MCF 10A (cell line): Measurements from ENCODE around the gene IGFL2. TPM values are rescaled to one million over a fixed set of nuclear protein-coding genes. Genes with fewer than 3 reads are reported as not detected.

Experiments
- BruUV-seq: library from RNA; stranded (reverse); fragments of 400-500 nt; replicated peaks from 2 replicates; lab custom pipeline; 2021; lab: Mats Ljungman, UMichigan
- CTCF ChIA-PET: fragments of 300-600 bp; sonication (Branson Sonifier 250); formaldehyde crosslinking; extraction: SDS; loops from one replicate; lab custom pipeline; 2021; ENCODE audit warnings: antibody characterized with exemption, inconsistent platforms; lab: Yijun Ruan, JAX
- POLR2A ChIA-PET: fragments of 300-600, 350-650 bp; sonication (Branson Sonifier 250); formaldehyde crosslinking; extraction: SDS; loops from one replicate; lab custom pipeline; 2020; ENCODE audit warnings: antibody characterized with exemption, inconsistent platforms; lab: Yijun Ruan, JAX
- DNase-seq: peaks from one replicate; pipeline ENCODE4 v3.0.0-alpha.2; 2018; ENCODE audit not compliant: unreplicated experiment
- H3K27ac Mint-ChIP-seq: one replicate; pipeline ENCODE4 v1.8.0; 2022; ENCODE audit warnings: mild to moderate bottlenecking, low read depth, mixed read lengths; ENCODE audit not compliant: unreplicated experiment
- H3K27me3 Mint-ChIP-seq: one replicate; pipeline ENCODE4 v1.8.0; 2022; ENCODE audit warnings: mixed read lengths; ENCODE audit not compliant: insufficient read depth, unreplicated experiment
- H3K36me3 Mint-ChIP-seq: one replicate; pipeline ENCODE4 v1.8.0; 2022; ENCODE audit warnings: mild to moderate bottlenecking, moderate library complexity, mixed read lengths; ENCODE audit not compliant: insufficient read depth, unreplicated experiment
- H3K4me1 Mint-ChIP-seq: one replicate; pipeline ENCODE4 v1.8.0; 2022; ENCODE audit warnings: mixed read lengths; ENCODE audit not compliant: insufficient read depth, unreplicated experiment
- H3K4me3 Mint-ChIP-seq: one replicate; pipeline ENCODE4 v1.8.0; 2022; ENCODE audit warnings: mild to moderate bottlenecking, moderate library complexity, mixed read lengths; ENCODE audit not compliant: unreplicated experiment
- H3K9me3 Mint-ChIP-seq: one replicate; pipeline ENCODE4 v1.8.0; 2022; ENCODE audit warnings: mixed read lengths; ENCODE audit not compliant: unreplicated experiment
- CTCF ChIP-seq: fragments of 200-600 bp; IDR thresholded peaks from one replicate; pipeline ENCODE4 v1.8.0; 2022; ENCODE audit warnings: antibody characterized with exemption, mild to moderate bottlenecking; ENCODE audit not compliant: unreplicated experiment
- intact Hi-C: fragments of 100-400 bp; cut with micrococcal nuclease; formaldehyde crosslinking; loops from 2 replicates; pipeline ENCODE4 v1.14.1; 2022
- total RNA-seq: library from RNA; stranded (reverse); gene quantifications from 2 replicates; pipeline ENCODE4 v1.2.3, GENCODE V29; 2022

IGFL2 gene
- total RNA-seq, 1 experiment from 2014 or later = 1.3 TPM

GRCh38 chr19:46209051-46209450, 61.0 kb downstream of the IGFL2 start:
- BruUV-seq = no TSS peak
- H3K27ac Mint-ChIP-seq = no peak overlapping the region
- no peaks in the 10 kb centered on the region for H3K27me3 Mint-ChIP-seq
- TF ChIP-seq CTCF = no peak
- intact Hi-C loops = no loop called here
- peaks cover 48% of the 10 kb centered on the region for H3K4me1 Mint-ChIP-seq
- POLR2A ChIA-PET = no interaction called here
- H3K9me3 Mint-ChIP-seq = no peaks in the 10 kb centered on the region
- no peak overlapping the region for H3K4me3 Mint-ChIP-seq
- H3K36me3 Mint-ChIP-seq = no peaks in the 10 kb centered on the region
- no peak for DNase-seq
- CTCF ChIA-PET = interaction anchor here (1.4 kb wide), 1 partner anchor 131 kb away, joined by 3 read pairs; no protein-coding TSS in a partner anchor

- Mint-ChIP-seq H3K9me3 (no peaks in the 10 kb centered on the region), H3K27ac (no peak overlapping the region), H3K4me3 (no peak overlapping the region), H3K4me1 (peaks cover 48% of the 10 kb centered on the region), H3K27me3 (no peaks in the 10 kb centered on the region), H3K36me3 (no peaks in the 10 kb centered on the region)
- no TSS peak for BruUV-seq
- no peak for DNase-seq
- intact Hi-C loops = no loop called here
- no peak for TF ChIP-seq CTCF
- CTCF ChIA-PET = interaction anchor here (1.2 kb wide), 1 partner anchor 12 kb away, joined by 4 read pairs; no protein-coding TSS in a partner anchor
- POLR2A ChIA-PET = interaction anchor here (1.8 kb wide), 1 partner anchor 91 kb away, joined by 3 read pairs; no protein-coding TSS in a partner anchor
Measured at GRCh38 chr19:46209472-46209871, 61.4 kb downstream of the IGFL2 start.

- Mint-ChIP-seq H3K4me1 (peaks cover 44% of the 10 kb centered on the region), H3K27me3 (no peaks in the 10 kb centered on the region), H3K27ac (peak overlapping the region; percentile 89), H3K9me3 (no peaks in the 10 kb centered on the region), H3K36me3 (no peaks in the 10 kb centered on the region), H3K4me3 (no peak overlapping the region)
- no peak for TF ChIP-seq CTCF
- ChIA-PET POLR2A (interaction anchor here (0.6 to 2.5 kb wide), 15 partner anchors 9 to 926 kb away, joined by 3 to 41 read pairs (median 4); no protein-coding TSS in a partner anchor), CTCF (interaction anchor here (0.6 to 1.4 kb wide), 4 partner anchors 11 to 257 kb away, joined by 3 to 6 read pairs (median 4); no protein-coding TSS in a partner anchor)
- DNase-seq = peak; percentile 44
- BruUV-seq = no TSS peak
- intact Hi-C loops = no loop called here
Measured at GRCh38 chr19:46210669-46211068, 62.6 kb downstream of the IGFL2 start.

Other genes with a start within 250 kb of the IGFL2 start
- 5.5 and 7.0 TPM in 2 replicates for gene MYPOP, start 245.6 kb upstream of the IGFL2 start, total RNA-seq
- not detected in 2 replicates for gene NANOS2, start 233.5 kb upstream of the IGFL2 start, total RNA-seq
- gene NOVA2, start 174.4 kb upstream of the IGFL2 start, total RNA-seq = not detected in 2 replicates
- gene CCDC61, start 152.8 kb upstream of the IGFL2 start, total RNA-seq = 17.5 and 18.9 TPM in 2 replicates
- not detected in 2 replicates for gene PGLYRP1, start 125.2 kb upstream of the IGFL2 start, total RNA-seq
- gene IGFL4, start 107.2 kb upstream of the IGFL2 start, total RNA-seq = 0.54 TPM in 1 of 2 replicates, not detected in the other
- not detected in 2 replicates for gene IGFL3, start 23.6 kb upstream of the IGFL2 start, total RNA-seq
- not detected in 2 replicates for gene IGFL1, start 81.5 kb downstream of the IGFL2 start, total RNA-seq
- gene HIF3A, start 148.8 kb downstream of the IGFL2 start, total RNA-seq = 0.47 TPM in 1 of 2 replicates, not detected in the other
- 75.6 and 81.5 TPM in 2 replicates for gene PPP5C, start 198.8 kb downstream of the IGFL2 start, total RNA-seq